Measurements from ENCODE around the gene APBA2. TPM values are rescaled to one million over a fixed set of nuclear protein-coding genes. Genes with fewer than 3 reads are reported as not detected.

The APBA2 gene
- total RNA-seq, 1 experiment from 2014 or later, result 0.31 TPM

DNA sequence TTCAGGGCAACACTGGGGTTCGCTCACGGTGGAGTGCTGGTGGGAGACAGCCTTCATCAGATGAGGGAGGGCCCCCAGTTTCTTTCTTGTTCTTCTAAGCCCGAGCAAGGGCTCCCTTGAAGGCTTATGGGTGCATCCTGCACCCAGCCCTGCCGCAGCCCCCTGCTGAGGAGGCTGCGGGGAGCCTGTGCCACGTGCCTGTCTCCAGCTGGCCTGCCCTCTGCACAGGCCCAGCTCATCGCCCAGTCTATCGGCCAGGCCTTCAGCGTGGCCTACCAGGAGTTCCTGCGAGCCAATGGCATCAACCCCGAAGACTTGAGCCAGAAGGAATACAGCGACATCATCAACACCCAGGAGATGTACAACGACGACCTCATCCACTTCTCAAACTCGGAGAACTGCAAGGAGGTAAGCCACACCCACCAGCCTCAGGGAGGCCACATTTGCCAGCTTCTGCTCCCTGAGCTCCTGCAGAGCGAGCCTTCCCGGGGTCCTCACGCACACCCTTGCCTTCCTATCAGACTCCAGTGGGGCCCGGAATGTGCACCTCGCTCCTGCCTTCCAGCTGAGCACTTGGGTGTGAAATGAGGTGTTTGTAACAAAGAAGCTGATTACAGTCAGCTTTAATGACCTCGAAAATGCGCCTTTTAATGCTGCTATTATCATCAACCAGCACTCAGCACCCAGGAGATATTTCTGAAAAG, 219.5 kb downstream of the APBA2 start:
- no TSS peak for BruUV-seq (replicated peaks)
- TF ChIP-seq, protein P1, sequence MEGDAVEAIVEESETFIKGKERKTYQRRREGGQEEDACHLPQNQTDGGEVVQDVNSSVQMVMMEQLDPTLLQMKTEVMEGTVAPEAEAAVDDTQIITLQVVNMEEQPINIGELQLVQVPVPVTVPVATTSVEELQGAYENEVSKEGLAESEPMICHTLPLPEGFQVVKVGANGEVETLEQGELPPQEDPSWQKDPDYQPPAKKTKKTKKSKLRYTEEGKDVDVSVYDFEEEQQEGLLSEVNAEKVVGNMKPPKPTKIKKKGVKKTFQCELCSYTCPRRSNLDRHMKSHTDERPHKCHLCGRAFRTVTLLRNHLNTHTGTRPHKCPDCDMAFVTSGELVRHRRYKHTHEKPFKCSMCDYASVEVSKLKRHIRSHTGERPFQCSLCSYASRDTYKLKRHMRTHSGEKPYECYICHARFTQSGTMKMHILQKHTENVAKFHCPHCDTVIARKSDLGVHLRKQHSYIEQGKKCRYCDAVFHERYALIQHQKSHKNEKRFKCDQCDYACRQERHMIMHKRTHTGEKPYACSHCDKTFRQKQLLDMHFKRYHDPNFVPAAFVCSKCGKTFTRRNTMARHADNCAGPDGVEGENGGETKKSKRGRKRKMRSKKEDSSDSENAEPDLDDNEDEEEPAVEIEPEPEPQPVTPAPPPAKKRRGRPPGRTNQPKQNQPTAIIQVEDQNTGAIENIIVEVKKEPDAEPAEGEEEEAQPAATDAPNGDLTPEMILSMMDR (IDR thresholded peaks at IDR 0.05), result no peak
- no peak for TF ChIP-seq SIN3A (IDR thresholded peaks at IDR 0.05; ENCODE audit: borderline replicate concordance, insufficient read depth, low read depth, low read length)
- intact Hi-C loops (cut with micrococcal nuclease; ENCODE audit: unreplicated experiment), result no loop called here
- in situ Hi-C loops (cut with HindIII; ENCODE audit: low pct_unique_long_range_greater_than_20kb, low sequenced_read_pairs), result no loop called here
- no peaks in the 10 kb centered on the region for H3K27me3 ChIP-seq (ENCODE audit: control insufficient read depth, insufficient read depth, low read length)
- no peak overlapping the region for H3K27ac ChIP-seq (ENCODE audit: low read length)
- H3K9me3 ChIP-seq (ENCODE audit: control insufficient read depth, insufficient read depth, low read depth, low read length), result no peaks in the 10 kb centered on the region
- POLR2A ChIA-PET, result no interaction called here
- no peak overlapping the region for H3K4me3 ChIP-seq (ENCODE audit: low read depth in 2 of 2, low read length in 2 of 2)
- H3K4me1 ChIP-seq (ENCODE audit: control insufficient read depth, insufficient read depth, low read length), result no peaks in the 10 kb centered on the region
- ATAC-seq (no peak), DNase-seq (ENCODE audit: low read depth, low spot score) (no peak)
- CTCF ChIA-PET, result no interaction called here
- no peaks in the 10 kb centered on the region for H3K36me3 ChIP-seq (ENCODE audit: control insufficient read depth, insufficient read depth, low read length)

DNA sequence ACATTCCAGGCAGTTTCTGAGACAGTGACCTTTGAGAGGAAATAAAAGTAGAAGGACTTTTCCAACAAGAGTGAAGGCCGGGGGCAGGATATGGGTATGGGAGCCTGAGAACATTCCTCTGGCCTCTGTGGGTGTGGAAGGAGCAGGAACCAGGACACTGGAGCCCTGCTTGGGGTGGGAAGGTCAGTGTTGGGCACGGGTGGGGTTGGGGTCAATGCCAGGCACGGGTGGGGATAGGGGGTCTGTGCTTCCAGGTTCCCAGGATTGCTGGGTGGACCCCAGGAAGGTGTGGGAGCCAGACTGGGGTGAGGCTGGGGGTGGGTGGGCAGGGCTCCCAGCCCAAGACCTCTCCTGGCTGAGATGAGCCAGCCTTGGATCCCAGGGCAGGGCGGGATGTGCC, 220.3 kb downstream of the APBA2 start:
- no TSS peak for BruUV-seq (replicated peaks)
- Histone ChIP-seq H3K36me3 (ENCODE audit: control insufficient read depth, insufficient read depth, low read length) (no peaks in the 10 kb centered on the region), H3K27me3 (ENCODE audit: control insufficient read depth, insufficient read depth, low read length) (no peaks in the 10 kb centered on the region), H3K27ac (ENCODE audit: low read length) (no peak overlapping the region), H3K4me3 (ENCODE audit: low read depth in 2 of 2, low read length in 2 of 2) (no peak overlapping the region), H3K9me3 (ENCODE audit: control insufficient read depth, insufficient read depth, low read depth, low read length) (no peaks in the 10 kb centered on the region), H3K4me1 (ENCODE audit: control insufficient read depth, insufficient read depth, low read length) (no peaks in the 10 kb centered on the region)
- intact Hi-C loops (cut with micrococcal nuclease; ENCODE audit: unreplicated experiment) (no loop called here), in situ Hi-C loops (cut with HindIII; ENCODE audit: low pct_unique_long_range_greater_than_20kb, low sequenced_read_pairs) (no loop called here)
- CTCF ChIA-PET, result interaction anchor here (0.6 kb wide), 1 partner anchor 13 kb away, joined by 3 read pairs; no protein-coding TSS in a partner anchor
- ATAC-seq, result no peak
- POLR2A ChIA-PET, result no interaction called here
- no peak for DNase-seq (ENCODE audit: low read depth, low spot score)
- TF ChIP-seq, protein P1 (IDR thresholded peaks at IDR 0.05), result no peak

DNA sequence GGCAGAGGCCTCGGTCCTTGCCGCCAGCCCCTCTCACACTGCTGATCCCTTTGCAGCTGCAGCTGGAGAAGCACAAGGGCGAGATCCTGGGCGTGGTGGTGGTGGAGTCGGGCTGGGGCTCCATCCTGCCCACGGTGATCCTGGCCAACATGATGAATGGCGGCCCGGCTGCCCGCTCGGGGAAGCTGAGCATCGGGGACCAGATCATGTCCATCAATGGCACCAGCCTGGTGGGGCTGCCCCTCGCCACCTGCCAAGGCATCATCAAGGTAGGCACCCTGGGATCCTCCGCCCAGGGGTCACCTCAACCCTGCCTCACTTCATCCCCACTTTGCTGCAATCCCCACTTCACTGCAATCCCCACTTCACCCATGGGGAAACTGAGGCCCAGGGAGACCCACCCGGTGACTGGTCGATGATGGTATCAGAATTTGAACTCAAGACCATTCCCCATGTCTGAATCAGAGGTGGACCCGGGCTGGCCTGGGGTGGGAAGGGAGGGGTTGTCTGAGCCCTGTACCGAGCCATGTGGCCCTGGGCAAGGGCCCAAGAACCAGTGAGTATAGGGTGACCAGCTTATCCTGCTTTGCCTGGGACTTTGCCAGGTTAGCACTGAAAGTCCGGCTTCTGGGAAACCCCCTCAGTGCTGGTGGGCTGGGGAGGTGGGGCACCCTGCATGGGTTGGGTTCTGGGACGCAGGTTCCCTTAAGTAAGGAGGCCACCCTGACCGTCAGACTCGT, 220.9 kb downstream of the APBA2 start:
- H3K4me1 ChIP-seq (ENCODE audit: control insufficient read depth, insufficient read depth, low read length), result no peaks in the 10 kb centered on the region
- DNase-seq (ENCODE audit: low read depth, low spot score) (no peak), ATAC-seq (no peak)
- ChIA-PET CTCF (no interaction called here), POLR2A (no interaction called here)
- H3K27me3 ChIP-seq (ENCODE audit: control insufficient read depth, insufficient read depth, low read length), result no peaks in the 10 kb centered on the region
- no TSS peak for BruUV-seq (replicated peaks)
- no peak overlapping the region for H3K27ac ChIP-seq (ENCODE audit: low read length)
- TF ChIP-seq TCF7L2 (IDR thresholded peaks at IDR 0.05; ENCODE audit: low read depth, low read length) (no peak), SIN3A (IDR thresholded peaks at IDR 0.05; ENCODE audit: borderline replicate concordance, insufficient read depth, low read depth, low read length) (no peak), POLR2AphosphoS5 (IDR thresholded peaks at IDR 0.05; ENCODE audit: low read depth, low read length) (no peak)
- TF ChIP-seq, protein P2, sequence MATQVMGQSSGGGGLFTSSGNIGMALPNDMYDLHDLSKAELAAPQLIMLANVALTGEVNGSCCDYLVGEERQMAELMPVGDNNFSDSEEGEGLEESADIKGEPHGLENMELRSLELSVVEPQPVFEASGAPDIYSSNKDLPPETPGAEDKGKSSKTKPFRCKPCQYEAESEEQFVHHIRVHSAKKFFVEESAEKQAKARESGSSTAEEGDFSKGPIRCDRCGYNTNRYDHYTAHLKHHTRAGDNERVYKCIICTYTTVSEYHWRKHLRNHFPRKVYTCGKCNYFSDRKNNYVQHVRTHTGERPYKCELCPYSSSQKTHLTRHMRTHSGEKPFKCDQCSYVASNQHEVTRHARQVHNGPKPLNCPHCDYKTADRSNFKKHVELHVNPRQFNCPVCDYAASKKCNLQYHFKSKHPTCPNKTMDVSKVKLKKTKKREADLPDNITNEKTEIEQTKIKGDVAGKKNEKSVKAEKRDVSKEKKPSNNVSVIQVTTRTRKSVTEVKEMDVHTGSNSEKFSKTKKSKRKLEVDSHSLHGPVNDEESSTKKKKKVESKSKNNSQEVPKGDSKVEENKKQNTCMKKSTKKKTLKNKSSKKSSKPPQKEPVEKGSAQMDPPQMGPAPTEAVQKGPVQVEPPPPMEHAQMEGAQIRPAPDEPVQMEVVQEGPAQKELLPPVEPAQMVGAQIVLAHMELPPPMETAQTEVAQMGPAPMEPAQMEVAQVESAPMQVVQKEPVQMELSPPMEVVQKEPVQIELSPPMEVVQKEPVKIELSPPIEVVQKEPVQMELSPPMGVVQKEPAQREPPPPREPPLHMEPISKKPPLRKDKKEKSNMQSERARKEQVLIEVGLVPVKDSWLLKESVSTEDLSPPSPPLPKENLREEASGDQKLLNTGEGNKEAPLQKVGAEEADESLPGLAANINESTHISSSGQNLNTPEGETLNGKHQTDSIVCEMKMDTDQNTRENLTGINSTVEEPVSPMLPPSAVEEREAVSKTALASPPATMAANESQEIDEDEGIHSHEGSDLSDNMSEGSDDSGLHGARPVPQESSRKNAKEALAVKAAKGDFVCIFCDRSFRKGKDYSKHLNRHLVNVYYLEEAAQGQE (IDR thresholded peaks at IDR 0.05; ENCODE audit: insufficient read depth in 1 of 2, low read depth in 2 of 2, low read length in 1 of 2), result no peak
- TF ChIP-seq, protein P1 (IDR thresholded peaks at IDR 0.05), result no peak
- no peaks in the 10 kb centered on the region for H3K36me3 ChIP-seq (ENCODE audit: control insufficient read depth, insufficient read depth, low read length)
- in situ Hi-C loops (cut with HindIII; ENCODE audit: low pct_unique_long_range_greater_than_20kb, low sequenced_read_pairs), result no loop called here
- no peak overlapping the region for H3K4me3 ChIP-seq (ENCODE audit: low read depth in 2 of 2, low read length in 2 of 2)
- intact Hi-C loops (cut with micrococcal nuclease; ENCODE audit: unreplicated experiment), result no loop called here
- H3K9me3 ChIP-seq (ENCODE audit: control insufficient read depth, insufficient read depth, low read depth, low read length), result no peaks in the 10 kb centered on the region
